PC-3 (cell line): ENCODE data around the gene PRDX3. TPM values are rescaled to one million over a fixed set of nuclear protein-coding genes. Genes with fewer than 3 reads are reported as not detected.

Experiments
- ATAC-seq: fragments of 200-7000 bp; cut with Tn5 transposase; 2 replicates; pipeline ENCODE4 v1.9.1; 2020; ENCODE audit warnings: mild to moderate bottlenecking, moderate library complexity
- BruUV-seq: library from RNA; stranded (reverse); fragments of 400-500 nt; replicated peaks from 2 replicates; lab custom pipeline; 2021; lab: Mats Ljungman, UMichigan
- CTCF ChIA-PET: fragments of 300-600 bp; sonication (Branson Sonifier 250); formaldehyde crosslinking; loops from one replicate; lab custom pipeline; 2022; ENCODE audit warnings: antibody characterized with exemption; lab: Charles Lee
- POLR2A ChIA-PET: fragments of 300-600 bp; sonication (Branson Sonifier 250); formaldehyde crosslinking; loops from one replicate; lab custom pipeline; 2022; ENCODE audit warnings: antibody characterized with exemption; ENCODE audit not compliant: unreplicated experiment; lab: Charles Lee
- DNase-seq: peaks from one replicate; pipeline ENCODE4 v3.0.0-alpha.2; 2015
- H2AFZ ChIP-seq: fragments of 300-600 bp; sonication (generic); 2 replicates; pipeline ENCODE4 v1.6.0; 2016; ENCODE audit warnings: antibody characterized with exemption, low read length
- H3F3A ChIP-seq: fragments of 300-600 bp; sonication (generic); one replicate; pipeline ENCODE4 v1.6.0; 2017; ENCODE audit warnings: antibody characterized with exemption, low read length, control low read depth, mild to moderate bottlenecking; ENCODE audit not compliant: unreplicated experiment
- H3K27ac ChIP-seq: fragments of 300-600 bp; sonication (generic); 2 replicates; pipeline ENCODE4 v1.5.1; 2016; ENCODE audit warnings: mild to moderate bottlenecking, low read length
- H3K27me3 ChIP-seq: fragments of 300-600 bp; sonication (generic); 2 replicates; pipeline ENCODE4 v1.6.1; 2016; ENCODE audit warnings: low read length, mixed read lengths
- H3K36me3 ChIP-seq: fragments of 300-600 bp; sonication (generic); 2 replicates; pipeline ENCODE4 v1.6.1; 2016; ENCODE audit warnings: low read depth, mixed run types, low read length, mixed read lengths
- H3K4me1 ChIP-seq: fragments of 300-600 bp; sonication (generic); 2 replicates; pipeline ENCODE4 v1.5.1; 2016; ENCODE audit warnings: low read length; ENCODE audit not compliant: insufficient read depth
- H3K4me2 ChIP-seq: fragments of 300-600 bp; sonication (generic); 2 replicates; pipeline ENCODE4 v1.6.0; 2016; ENCODE audit warnings: low read length
- H3K4me3 ChIP-seq: fragments of 300-600 bp; sonication (generic); 2 replicates; pipeline ENCODE4 v1.5.1; 2016; ENCODE audit warnings: mild to moderate bottlenecking, low read length, mixed read lengths
- H3K79me2 ChIP-seq: fragments of 300-600 bp; sonication (generic); 2 replicates; pipeline ENCODE4 v1.6.1; 2017; ENCODE audit warnings: low read length, mixed read lengths
- H3K9ac ChIP-seq: fragments of 300-600 bp; sonication (generic); 2 replicates; pipeline ENCODE4 v1.6.0; 2016; ENCODE audit warnings: mild to moderate bottlenecking, low read length
- H3K9me2 ChIP-seq: fragments of 300-600 bp; sonication (generic); replicated peaks from 2 replicates; pipeline ENCODE4 v1.6.1; 2016; ENCODE audit warnings: mixed run types, low read length, mixed read lengths
- H3K9me3 ChIP-seq: fragments of 300-600 bp; sonication (generic); 2 replicates; pipeline ENCODE4 v1.6.1; 2016; ENCODE audit warnings: low read length, mixed read lengths
- H4K20me1 ChIP-seq: fragments of 300-600 bp; sonication (generic); 2 replicates; pipeline ENCODE4 v1.6.1; 2016; ENCODE audit warnings: low read length, mixed read lengths
- CTCF ChIP-seq: fragments of 300-600 bp; sonication (generic); conservative IDR thresholded peaks from 2 replicates; pipeline ENCODE4 v1.5.1; 2017; ENCODE audit warnings: antibody characterized with exemption, low read depth, mild to moderate bottlenecking, low read length
- EZH2 ChIP-seq: fragments of 300-600 bp; sonication (generic); IDR thresholded peaks from one replicate; pipeline ENCODE4 v1.6.1; 2017; ENCODE audit warnings: antibody characterized with exemption, mild to moderate bottlenecking, low read length; ENCODE audit not compliant: unreplicated experiment
- EZH2phosphoT487 ChIP-seq: fragments of 300-600 bp; sonication (generic); IDR thresholded peaks from 2 replicates; pipeline ENCODE4 v1.6.1; 2018; ENCODE audit warnings: mild to moderate bottlenecking, antibody characterized with exemption, low read length, borderline replicate concordance
- intact Hi-C: fragments of 100-400 bp; cut with micrococcal nuclease; formaldehyde crosslinking; loops from 2 replicates; pipeline ENCODE4 v1.9.0; 2023
- total RNA-seq: library from RNA; depleted of rRNA; stranded (reverse); fragments of >200 nt; gene quantifications from 2 replicates; pipeline ENCODE4 v1.2.3, GENCODE V29; 2014

Gene PRDX3
- total RNA-seq, 1 experiment from 2014 or later = 153 TPM

- H3K9ac ChIP-seq = no peak overlapping the region
- H2AFZ ChIP-seq = 0 out of 2 replicates have a peak overlapping the region, but pooled peaks have one; percentile 9
- no peak overlapping the region for H3K27ac ChIP-seq
- intact Hi-C loops = no loop called here
- peaks cover 27% of the 10 kb centered on the region for H3K4me1 ChIP-seq
- ChIA-PET CTCF (interaction anchor here (0.5 kb wide), 1 partner anchor 96 kb away, joined by 6 read pairs; no protein-coding TSS in a partner anchor), POLR2A (no interaction called here)
- no peaks in the 10 kb centered on the region for H3F3A ChIP-seq
- H3K9me3 ChIP-seq = no peaks in the 10 kb centered on the region
- no peaks in the 10 kb centered on the region for H4K20me1 ChIP-seq
- H3K79me2 ChIP-seq = no peaks in the 10 kb centered on the region
- H3K4me3 ChIP-seq = no peak overlapping the region
- peak overlapping the region; percentile 0; the same call in 1 of the 2 replicates for H3K4me2 ChIP-seq
- H3K36me3 ChIP-seq = no peaks in the 10 kb centered on the region
- ATAC-seq = no peak
- no peaks in the 10 kb centered on the region for H3K9me2 ChIP-seq
- H3K27me3 ChIP-seq = no peaks in the 10 kb centered on the region
- peak; percentile 64 for DNase-seq
- no peak for TF ChIP-seq EZH2
- TF ChIP-seq CTCF = no peak
- TF ChIP-seq EZH2phosphoT487 = no peak
- BruUV-seq = no TSS peak
Measured at GRCh38 chr10:119203006-119203405, 24.4 kb upstream of the PRDX3 start.

GRCh38 chr10:119201233-119201632 lies 22.6 kb upstream of the PRDX3 start:
- peak; percentile 40 for DNase-seq

More at GRCh38 chr10:119201233-119201632, 22.6 kb upstream of the PRDX3 start:
- no peaks in the 10 kb centered on the region for H3K9me2 ChIP-seq
- no peak overlapping the region for H3K9ac ChIP-seq
- no peak overlapping the region for H2AFZ ChIP-seq
- H3K36me3 ChIP-seq = no peaks in the 10 kb centered on the region
- ChIA-PET POLR2A (no interaction called here), CTCF (no interaction called here)
- no peaks in the 10 kb centered on the region for H3F3A ChIP-seq
- no peak overlapping the region for H3K27ac ChIP-seq
- no peaks in the 10 kb centered on the region for H4K20me1 ChIP-seq
- no peak overlapping the region for H3K4me2 ChIP-seq
- no peak for ATAC-seq
- H3K79me2 ChIP-seq = no peaks in the 10 kb centered on the region
- H3K27me3 ChIP-seq = no peaks in the 10 kb centered on the region
- H3K4me1 ChIP-seq = peaks cover 23% of the 10 kb centered on the region
- no TSS peak for BruUV-seq
- no peaks in the 10 kb centered on the region for H3K9me3 ChIP-seq
- intact Hi-C loops = no loop called here
- no peak for TF ChIP-seq CTCF
- no peak for TF ChIP-seq EZH2phosphoT487
- no peak for TF ChIP-seq EZH2
- H3K4me3 ChIP-seq = no peak overlapping the region
